Mammary epithelial cell (primary cell): ENCODE results near the gene TRIM46.
"Not testable (repeated sequence)": the region's sequence is repeated elsewhere in the genome, so short reads cannot be mapped to it uniquely, and the experiment has no call there.

Source experiments
- CTCF ChIP-seq, 2 donors: IDR thresholded peaks in 1 of 2; conservative IDR thresholded peaks in 1 of 2; 2 replicates each; pipeline ENCODE4 v1.5.1; 2011 to 2012; ENCODE audit warnings: inconsistent platforms in 2 of 2, low read length in 2 of 2, mild to moderate bottlenecking in 2 of 2, control low read depth in 1 of 2, low read depth in 1 of 2; ENCODE audit not compliant: insufficient read depth in 1 of 2; ENCODE audit errors: extremely low read depth in 1 of 2
- EZH2 ChIP-seq: IDR thresholded peaks from 2 replicates; pipeline ENCODE4 v1.6.1; 2012; ENCODE audit warnings: low read length, inconsistent platforms, borderline replicate concordance

- TF ChIP-seq CTCF (conservative IDR thresholded peaks at IDR 0.05 in 1 of 2, IDR thresholded peaks at IDR 0.05 in 1 of 2; ENCODE audit: extremely low read depth in 1 of 2, insufficient read depth in 1 of 2, low read depth in 1 of 2, low read length in 2 of 2); EZH2: not testable (repeated sequence)
Measured at GRCh38 chr1:155168105-155168445, 5.6 kb upstream of the TRIM46 start.
